HG03025 (cell line): ENCODE results near the gene PLEKHG5.

Experiments
- ATAC-seq: cut with Tn5 transposase; IDR thresholded peaks from one replicate; pipeline ENCODE4 v1.9.1; 2021; ENCODE audit warnings: mild to moderate bottlenecking, moderate library complexity; ENCODE audit not compliant: unreplicated experiment, low FRiP score

Gene PLEKHG5

DNA sequence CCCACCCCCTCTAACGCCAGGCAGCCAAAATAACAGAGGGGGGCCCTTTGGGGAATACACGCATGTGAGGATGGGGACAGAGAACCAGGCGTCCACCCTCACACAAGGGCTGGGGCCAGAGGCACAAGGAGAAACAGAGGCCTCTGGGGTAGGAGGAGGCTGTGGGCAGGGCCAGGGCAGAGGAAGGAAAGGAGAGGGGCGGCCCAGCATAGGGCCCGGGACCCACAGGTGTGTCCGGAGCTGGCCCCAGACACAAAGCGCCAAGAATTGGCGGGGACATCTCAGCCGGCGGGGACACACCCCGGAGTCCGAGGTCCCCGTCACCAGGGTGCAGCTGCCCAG, 6.7 kb downstream of the PLEKHG5 start:
- no peak for ATAC-seq

DNA sequence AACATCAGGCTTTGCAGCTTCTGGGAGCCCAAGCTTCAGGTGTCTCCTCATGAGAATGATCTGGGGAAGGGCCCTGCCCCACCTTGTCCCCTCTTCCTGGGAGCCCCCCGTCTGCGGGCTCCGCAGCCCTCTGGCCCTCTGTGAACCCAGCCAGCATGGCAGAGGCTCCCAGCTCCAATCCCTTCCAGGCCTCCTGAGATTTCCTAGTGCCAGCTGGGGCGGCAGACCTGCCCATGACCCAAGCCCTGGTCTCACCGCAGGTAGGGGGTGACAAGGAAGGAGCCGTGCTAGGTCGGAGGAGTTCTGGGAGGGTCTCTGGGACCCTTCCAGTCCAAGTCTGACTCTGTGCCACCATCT, 7.7 kb downstream of the PLEKHG5 start:
- no peak for ATAC-seq

DNA sequence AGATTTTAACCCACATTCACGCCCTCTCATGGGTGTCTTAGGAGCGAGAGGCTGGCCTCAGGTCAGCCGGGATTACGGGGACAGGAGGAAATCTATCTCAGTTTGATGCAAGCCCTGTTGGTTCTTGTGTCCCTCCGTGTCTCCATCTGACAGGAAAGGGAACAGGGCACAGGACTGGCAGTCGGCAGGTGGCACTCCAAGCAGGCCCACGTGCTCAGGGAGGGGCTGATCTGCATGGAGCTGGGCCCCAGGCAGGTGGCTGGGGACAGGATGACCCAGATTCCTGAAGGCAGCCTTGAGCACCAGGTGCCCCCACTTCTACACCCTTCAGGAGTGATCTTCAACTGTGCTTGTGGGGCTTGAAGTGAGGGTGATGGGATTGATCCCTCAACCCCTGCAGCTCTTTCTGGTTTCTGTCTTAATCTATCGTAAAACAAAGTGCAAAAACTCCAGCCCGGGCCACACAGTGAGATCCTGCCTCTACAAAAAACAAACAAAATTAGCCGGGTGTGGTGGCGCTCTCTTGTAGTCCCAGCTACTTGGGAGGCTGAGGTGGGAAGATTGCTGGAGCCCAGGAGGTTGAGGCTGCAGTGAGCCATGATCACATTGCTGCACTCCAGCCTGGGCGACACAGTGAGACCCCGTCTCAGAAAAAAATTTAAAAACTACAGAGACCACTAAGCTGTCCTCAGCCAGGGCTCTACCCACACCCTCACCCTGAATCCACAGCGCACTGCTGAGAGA, 8.3 kb downstream of the PLEKHG5 start:
- ATAC-seq: no peak

DNA sequence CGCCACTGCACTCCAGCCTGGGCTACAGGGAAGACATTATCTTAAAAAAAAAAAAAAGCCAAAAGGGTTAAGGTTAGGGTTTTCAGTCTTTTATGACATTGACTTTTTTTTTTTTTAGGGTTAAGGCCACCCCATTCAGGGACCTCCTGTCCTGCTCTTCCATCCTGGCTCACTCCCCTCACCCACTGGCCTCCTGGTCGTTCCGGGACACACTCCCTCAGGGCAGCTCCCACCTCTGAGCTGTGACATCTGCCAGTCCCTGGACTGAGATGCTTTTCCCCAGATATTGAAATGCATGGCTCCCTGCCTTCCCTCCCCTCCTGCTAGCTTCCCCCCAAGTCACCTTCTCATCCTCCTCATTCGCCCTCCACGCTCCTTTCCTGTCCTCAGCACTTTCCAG, 9.6 kb downstream of the PLEKHG5 start:
- no peak for ATAC-seq

DNA sequence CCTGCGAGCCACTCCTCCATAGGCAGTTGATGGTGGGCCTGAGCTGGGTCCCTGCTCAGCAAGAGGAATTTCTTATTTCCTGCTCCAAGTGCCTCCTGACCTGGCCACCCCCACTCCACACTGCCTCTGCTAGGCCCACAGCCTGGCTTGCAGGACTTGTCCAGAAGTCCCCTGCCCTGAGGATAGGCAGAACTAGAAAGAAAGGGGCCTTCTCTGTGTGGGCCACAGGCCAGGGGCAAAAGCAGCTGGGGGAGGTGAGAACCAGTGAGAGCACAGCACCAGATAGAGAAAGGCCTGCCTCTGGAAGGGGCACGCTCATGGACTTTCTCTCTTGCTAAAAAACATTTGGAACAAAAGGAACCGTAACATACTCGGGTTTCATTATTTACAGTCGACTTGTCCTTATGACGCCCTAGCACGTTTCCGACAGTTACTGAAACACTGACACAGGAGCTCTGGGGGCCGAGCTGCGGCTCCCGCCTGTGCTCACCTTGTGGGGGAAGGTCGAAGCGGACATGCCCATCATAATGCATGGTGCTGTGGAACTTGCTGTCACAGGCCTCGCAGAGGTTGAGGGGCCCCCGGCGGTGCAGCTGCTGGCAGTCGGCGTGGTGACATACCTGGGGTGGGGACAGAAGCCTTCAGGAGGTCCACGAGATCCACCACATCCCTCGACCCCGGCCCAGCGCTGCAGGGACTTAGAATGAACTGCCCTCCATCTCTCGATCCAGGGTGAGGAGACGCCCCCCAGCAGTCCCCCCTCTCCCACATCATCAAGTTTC, 14.2 kb downstream of the PLEKHG5 start:
- no peak for ATAC-seq

DNA sequence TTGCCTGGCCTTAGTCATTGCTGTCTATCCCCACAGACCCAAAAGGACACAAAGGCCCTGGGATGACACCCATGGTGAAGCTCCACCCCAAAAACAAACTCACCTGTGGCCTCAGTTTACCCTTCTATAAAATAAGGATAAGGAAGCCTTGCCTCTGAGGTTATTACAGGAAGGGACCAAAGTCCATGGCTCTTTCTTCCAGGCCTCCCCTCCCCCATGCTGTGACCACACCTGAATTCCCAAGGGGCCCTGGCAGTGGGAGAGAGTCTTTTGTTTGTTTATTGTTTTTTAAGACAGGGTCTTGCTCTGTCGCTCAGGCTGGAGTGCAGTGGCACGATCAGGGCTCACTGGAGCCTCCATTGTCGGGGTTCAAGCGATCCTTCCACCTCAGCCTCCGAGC, 15.0 kb downstream of the PLEKHG5 start:
- ATAC-seq: no peak

DNA sequence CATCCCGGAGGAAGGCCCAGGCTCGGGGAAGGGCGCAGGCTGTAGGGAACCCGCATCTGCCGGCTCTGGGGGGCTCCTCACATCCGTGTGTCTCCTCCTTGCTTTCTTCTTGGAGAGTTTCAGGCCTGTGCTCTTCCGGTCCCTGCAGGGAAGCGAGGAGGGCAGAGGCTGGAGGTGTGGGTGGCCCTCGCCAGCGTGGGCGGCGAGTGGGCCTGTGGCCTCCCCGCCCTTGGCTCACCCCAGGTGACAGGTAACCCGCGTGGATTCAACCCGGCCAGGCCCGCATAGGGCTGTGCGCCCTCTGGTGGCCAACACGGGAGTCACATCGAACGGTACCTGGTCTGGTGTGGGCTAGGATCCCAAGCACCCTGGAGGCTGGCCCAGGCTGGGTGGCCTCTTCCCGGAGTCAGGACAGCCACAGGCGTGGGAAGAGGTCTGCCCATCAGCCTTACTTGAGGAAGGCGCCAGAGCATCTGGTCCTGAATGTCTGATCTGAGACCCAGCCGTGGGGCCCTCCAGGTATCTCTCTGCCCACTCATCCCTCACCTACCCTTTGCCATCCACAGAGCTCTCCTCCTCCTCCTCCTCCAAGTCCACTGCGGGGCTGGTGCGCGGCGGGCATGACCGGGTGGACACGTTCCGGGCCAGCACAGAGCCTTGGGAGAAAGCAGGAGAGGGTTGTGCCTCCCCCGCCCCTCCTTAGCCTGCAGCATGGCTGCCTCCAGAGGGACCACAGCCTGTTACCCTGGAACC, 15.9 kb downstream of the PLEKHG5 start:
- no peak for ATAC-seq

DNA sequence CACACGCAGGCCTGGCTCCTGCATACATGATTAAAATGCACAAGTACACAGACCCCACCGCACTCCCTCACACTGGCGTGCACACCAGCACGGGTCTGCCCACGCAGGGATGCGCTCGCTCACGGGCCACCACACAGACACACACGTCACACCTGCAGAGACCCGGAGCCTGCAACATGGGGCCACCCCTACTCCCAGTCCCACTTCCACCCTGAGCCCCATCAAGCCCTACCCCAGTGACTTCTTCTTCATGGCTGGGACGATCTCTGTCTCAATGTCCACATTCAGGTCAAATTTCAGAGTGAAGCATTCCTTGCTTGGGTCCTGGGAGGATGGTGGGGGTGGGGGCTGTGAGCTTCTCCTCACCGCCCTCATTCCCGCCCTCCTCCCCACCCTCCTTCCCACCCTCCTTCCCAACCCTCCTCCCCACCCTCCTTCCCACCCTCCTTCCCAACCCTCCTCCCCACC, 16.6 kb downstream of the PLEKHG5 start:
- no peak for ATAC-seq

DNA sequence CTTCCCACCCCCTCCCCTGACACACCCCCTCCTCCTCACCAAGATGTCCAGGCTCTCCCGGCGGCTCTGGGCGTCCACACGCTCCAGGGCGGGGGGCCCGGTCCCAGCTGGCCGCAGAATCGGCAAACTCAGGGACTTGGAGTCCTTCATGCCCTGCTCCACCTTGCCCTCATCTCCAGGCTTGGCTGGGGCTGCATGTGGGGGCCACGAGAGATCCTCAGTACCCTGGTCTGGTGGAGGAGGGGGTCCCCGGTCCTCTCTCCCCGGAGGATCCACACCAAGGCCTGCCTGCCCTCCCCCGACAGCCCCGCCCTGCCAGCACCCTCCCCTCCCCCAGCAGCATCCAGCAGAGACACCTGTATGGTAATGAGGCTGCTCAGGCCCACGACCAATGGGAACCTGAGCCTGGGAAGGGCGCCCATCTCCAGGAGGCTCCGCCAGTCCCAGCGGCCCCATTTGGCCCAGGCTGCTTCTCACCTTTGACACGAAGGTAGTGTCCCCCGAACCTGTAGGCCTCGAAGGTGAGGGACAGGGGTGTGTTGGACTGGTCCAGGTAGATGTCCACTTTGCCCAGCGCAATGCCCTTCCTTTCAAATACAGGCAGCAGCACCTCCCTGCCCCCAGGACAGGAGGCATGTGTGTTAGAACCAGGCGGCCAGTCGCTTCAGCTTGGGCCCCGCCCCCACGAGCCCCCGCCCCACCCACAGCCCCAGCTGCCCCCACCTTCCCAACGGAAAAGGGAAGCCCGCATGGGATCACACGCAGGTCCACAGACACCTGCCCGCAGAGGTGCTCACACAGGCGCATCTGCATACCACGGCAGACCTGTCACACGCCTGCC, 17.3 kb downstream of the PLEKHG5 start:
- ATAC-seq: no peak

DNA sequence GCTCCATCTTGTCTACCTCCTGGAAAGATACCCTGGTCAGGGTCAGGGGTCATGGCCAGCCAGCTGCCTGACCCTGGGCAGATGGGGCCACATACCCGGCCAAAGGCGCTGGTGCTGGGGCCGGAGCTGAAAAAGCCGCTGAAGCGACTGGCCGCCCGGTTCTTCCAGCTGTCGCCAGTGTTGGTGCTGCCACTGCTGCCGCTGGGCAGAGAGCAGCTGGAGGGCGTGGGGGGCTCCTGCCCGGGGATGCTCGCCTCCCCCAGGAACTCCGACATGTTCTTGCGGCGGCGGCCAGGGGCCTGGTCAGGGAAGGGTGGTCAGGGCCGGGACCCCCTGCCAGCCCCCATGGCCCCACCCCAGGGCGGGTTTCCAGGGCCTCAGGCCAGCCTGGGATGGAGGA, 18.3 kb downstream of the PLEKHG5 start:
- ATAC-seq: no peak

DNA sequence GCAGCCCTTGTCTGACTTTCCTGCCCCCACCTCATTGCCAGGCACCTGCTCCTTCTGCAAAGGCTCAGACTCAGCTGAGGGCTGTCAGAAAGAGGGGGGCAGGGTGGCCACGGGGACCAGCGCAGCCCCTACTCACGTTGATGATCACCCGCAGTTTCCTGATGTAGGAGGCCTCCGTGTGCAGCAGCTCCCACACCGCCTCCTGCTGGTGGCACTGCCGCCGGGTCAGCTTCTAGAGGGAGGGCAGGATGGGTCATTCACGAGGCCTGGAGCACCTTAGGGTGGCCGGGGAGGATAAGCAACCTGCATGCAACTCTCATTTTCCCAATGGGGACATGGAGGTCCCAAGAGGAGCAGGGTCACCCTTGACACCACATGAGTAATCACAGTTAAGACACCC, 19.1 kb downstream of the PLEKHG5 start:
- no peak for ATAC-seq

DNA sequence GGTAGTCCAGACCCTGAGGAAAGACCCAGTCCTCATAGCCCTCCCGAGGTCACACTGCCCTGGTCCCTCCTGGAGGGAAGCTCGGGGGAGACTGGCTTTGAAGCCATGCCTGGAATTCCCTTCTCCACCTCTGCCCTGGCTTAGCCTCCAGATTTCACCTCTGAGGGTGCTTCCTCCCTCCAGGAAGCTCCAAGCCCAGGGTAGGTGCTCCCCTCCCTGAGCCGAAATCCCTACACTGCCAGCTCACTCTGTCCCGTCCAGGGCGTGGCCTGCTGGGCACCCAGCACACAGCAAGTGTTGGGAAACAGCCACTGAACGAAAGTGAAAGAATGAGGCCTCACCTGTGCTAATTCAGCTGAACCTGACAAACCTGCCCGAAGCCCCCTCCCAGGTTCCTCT, 19.5 kb downstream of the PLEKHG5 start:
- ATAC-seq: no peak

DNA sequence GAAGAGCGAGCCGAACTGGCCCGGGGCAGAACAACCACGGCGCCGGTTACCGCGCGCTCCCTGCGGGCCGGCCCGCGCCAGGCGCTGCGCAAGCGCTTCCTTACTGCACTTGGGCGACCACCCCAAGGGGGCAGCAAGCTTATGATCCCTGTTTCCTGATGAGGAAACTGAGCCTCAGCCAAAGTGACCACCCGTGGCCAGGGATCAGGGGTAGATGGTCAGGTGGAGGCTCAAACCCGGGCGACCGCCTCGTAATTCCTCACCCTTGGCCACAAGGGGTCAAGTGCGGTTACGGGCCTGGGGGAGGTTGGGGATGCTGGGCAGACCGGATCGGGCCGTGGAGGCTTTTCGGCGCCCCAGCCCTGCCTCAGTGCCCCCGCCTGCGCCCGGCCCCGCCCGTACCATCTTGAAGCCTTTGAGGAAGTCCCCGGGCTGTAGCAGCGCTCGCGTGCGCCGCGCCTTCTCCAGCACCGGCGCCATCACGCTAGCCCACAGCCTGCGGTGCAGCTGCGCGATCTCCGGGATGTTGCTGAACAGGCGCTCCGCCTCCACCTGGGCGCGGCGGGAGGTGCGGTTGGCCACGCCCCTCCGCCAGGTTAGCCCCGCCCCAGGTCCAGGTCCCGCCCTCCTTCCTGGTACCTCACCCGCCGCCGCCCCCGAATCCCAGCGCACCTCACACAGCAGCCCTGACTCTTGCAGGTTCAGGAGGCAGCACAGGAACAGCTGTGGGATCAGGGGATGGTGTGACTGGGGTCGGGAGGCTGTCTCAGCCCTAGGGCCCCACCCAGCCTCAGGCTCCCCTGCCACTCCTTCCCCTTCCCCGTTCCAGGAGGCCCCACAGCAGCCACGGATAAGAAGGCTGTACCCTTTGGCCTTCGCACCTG, 20.1 kb downstream of the PLEKHG5 start:
- no peak for ATAC-seq

DNA sequence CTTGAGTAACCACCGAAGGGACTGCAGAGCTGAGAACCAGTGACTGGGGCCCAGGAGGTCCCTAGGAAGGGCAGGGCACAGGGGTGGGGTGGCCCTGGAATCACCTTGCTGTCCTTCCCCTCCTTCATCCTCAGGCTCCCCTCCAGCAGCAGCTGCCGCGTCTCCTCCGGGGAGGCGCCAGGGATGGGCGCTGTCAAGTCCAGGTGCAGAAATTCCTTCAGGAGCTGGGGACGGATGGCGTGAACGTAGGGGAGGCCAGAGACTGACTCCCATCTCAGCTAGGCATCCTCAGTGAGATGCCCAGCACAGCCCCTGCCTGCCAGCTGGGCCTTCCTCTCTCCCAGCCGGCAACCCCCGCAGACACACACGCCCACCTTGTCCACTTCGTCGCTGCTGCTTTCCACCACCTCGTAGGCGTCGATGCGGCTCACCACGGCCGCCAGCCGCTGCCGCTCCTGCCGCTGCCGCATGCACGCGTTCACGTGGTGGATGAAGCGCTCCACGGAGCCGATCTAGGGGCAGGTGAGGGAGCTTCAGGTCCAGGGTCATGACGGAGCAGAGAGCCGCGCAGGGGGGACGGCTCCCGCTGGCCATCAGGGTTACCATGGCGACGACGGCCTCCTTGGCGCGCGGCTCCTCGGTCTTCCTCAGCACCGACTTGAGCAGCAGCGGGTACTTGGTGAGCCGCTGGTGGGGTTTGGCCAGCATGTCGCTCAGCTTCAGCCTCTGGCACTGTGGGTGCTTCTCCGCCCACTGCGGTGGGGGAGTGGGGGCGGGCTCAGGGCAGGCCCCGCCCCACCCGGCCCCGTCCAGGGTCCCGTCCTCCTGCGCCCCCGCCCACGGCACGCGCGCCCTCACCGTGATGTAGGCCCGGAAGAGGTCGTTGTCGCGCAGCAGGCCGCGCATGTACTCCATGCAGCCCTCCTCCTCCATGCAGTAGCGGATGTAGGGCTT, 21.1 kb downstream of the PLEKHG5 start:
- ATAC-seq: no peak

DNA sequence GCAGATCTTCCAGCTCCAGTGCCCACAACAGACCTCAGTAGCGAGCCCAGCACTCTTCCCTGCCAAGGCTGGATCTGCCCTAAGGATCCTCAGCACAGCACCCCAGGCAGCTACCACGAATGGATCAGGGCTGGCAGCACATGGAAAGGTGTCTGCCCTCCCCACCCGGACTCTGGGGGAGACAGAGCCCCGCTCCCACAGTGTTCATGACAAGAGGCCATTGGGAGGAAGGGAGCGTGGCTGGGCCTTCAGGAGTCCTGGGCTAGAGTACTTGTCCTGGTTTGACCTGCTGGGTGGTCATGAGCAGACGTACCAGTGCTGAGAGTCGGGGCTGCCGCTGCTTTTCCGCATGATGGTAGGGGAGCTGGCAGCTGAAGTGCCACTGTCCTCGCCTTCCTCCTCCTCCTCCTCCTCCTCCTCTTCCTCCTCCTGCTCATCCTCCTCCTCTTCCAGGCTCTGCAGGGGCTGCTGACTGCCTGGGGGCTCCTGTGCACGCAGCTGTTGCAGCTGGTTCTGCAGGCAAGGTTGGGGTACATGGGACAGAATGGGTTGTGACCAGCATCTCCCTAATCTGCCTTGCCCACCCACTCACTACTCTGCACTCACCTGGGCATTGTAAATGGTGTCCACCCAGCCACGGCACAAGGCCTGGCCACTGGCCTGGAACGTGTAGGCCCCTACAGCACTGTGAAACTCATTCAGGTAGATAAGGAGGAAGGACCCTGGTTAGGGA, 22.6 kb downstream of the PLEKHG5 start:
- ATAC-seq: no peak

DNA sequence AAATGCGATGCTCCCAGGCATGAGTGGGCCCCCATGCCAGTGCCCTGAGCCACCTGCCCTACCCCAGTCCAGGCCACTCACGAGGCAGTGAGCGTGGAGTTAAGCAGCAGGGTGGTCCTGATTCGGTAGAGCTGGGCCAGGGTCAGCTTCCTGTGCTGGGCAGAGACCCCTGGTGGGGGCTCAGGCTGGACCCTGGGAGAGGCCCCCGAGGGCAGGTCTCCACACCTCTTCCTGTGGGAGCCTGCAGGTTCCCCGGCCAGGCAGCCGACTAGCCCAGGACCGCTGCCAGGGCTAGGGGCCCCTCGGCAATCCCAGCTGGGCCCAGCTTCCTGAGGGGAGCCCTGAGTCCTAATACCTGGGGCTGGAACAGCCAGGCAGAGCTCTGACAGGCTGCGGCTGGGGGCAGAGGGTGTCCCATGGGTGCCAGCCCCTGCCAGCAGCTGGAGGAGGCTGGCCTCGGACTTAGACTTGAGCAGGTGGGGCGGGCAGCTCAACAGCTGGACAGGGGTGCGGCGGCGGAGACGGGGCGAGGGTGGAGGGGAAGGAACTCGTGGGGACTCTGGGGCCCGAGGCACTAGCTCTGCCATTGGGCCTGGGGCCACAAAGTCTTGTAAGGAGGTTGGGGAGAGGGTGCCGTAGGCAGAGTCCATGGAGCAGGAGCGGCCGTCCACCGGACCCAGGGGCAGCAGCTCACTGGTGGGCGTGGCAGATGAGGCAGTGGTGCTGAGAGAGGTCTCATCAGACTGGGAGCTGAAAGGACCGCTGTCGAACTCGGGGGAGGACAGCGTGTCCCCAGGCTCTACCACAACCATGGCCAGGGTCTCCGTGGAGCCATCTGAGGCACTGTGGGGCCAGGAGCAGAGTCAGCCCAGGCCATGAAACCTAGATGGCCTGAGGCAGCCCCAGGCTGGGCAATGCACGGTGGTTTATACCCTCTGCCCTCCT, 23.5 kb downstream of the PLEKHG5 start:
- ATAC-seq: no peak

DNA sequence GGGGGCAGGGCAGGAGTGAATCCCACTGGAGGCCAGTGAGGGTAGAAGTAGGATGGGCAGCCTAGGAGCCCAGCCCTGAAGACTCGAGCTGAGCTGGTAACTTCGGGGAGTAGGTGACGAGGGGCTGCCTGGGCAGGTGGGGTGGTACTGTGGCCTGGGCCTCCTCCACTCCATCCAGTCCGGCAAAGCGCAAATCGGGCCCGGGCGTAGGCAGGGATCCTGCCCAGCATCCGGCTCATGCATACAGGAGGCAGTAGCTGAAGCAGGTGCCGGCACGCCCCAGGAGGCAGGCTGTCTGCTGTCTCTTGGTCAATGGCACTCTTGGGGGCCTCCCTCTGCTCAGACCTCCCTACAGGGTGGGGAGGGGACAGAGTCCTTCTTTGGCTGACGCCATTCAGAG, 24.2 kb downstream of the PLEKHG5 start:
- no peak for ATAC-seq
